GM18511 (cell line): ENCODE measurements around the gene ADGRE2.

Experiments
- ATAC-seq: cut with Tn5 transposase; IDR thresholded peaks from one replicate; pipeline ENCODE4 v1.9.1; 2021; ENCODE audit warnings: mild to moderate bottlenecking, moderate library complexity; ENCODE audit not compliant: unreplicated experiment

ADGRE2 gene

GRCh38 chr19:14748601-14749000, 29.8 kb downstream of the ADGRE2 start:
- no peak for ATAC-seq

- no peak for ATAC-seq
These were observed 31.5 kb downstream of the ADGRE2 start for GRCh38 chr19:14746886-14747285.

GRCh38 chr19:14735915-14736314, 42.4 kb downstream of the ADGRE2 start:
- ATAC-seq, result no peak

- ATAC-seq, result no peak
These were observed 44.8 kb downstream of the ADGRE2 start for GRCh38 chr19:14733574-14733973.

GRCh38 chr19:14732510-14732909, 45.9 kb downstream of the ADGRE2 start:
- ATAC-seq, result no peak

- ATAC-seq, result no peak
These were observed 47.2 kb downstream of the ADGRE2 start for GRCh38 chr19:14731200-14731599.

GRCh38 chr19:14728595-14728994, 49.8 kb downstream of the ADGRE2 start:
- no peak for ATAC-seq

GRCh38 chr19:14722127-14722526, 56.2 kb downstream of the ADGRE2 start:
- ATAC-seq, result no peak

GRCh38 chr19:14719162-14719561, 59.2 kb downstream of the ADGRE2 start:
- no peak for ATAC-seq

GRCh38 chr19:14718522-14719116, 59.7 kb downstream of the ADGRE2 start:
- no peak for ATAC-seq

- no peak for ATAC-seq
These were observed 62.5 kb downstream of the ADGRE2 start for GRCh38 chr19:14715841-14716240.

- ATAC-seq, result no peak
These were observed 73.9 kb downstream of the ADGRE2 start for GRCh38 chr19:14704450-14704849.

GRCh38 chr19:14703833-14704232, 74.5 kb downstream of the ADGRE2 start:
- no peak for ATAC-seq

GRCh38 chr19:14700711-14701375, 77.5 kb downstream of the ADGRE2 start:
- ATAC-seq, result no peak

- ATAC-seq, result no peak
These were observed 78.7 kb downstream of the ADGRE2 start for GRCh38 chr19:14699641-14700040.

GRCh38 chr19:14695471-14695870, 82.9 kb downstream of the ADGRE2 start:
- ATAC-seq, result no peak

GRCh38 chr19:14694641-14695266, 83.6 kb downstream of the ADGRE2 start:
- ATAC-seq, result no peak

- peak; percentile 94 for ATAC-seq
These were observed 88.5 kb downstream of the ADGRE2 start, which contains the start of gene ZNF333 for GRCh38 chr19:14689598-14690503. ZNF333 (plus strand) TSS chr19:14690048; CDS start chr19:14693492, 3,444 bp downstream.

GRCh38 chr19:14686411-14686810, 91.9 kb downstream of the ADGRE2 start:
- no peak for ATAC-seq

GRCh38 chr19:14683439-14683838, 94.9 kb downstream of the ADGRE2 start:
- no peak for ATAC-seq
